Mammary epithelial cell (primary cell): ENCODE measurements around the gene LCN15.

Experiments used
- CTCF ChIP-seq, 2 donors: IDR thresholded peaks in 1 of 2; conservative IDR thresholded peaks in 1 of 2; 2 replicates each; pipeline ENCODE4 v1.5.1; 2011 to 2012; ENCODE audit warnings: inconsistent platforms in 2 of 2, low read length in 2 of 2, mild to moderate bottlenecking in 2 of 2, control low read depth in 1 of 2, low read depth in 1 of 2; ENCODE audit not compliant: insufficient read depth in 1 of 2; ENCODE audit errors: extremely low read depth in 1 of 2
- EZH2 ChIP-seq: IDR thresholded peaks from 2 replicates; pipeline ENCODE4 v1.6.1; 2012; ENCODE audit warnings: low read length, inconsistent platforms, borderline replicate concordance

DNA sequence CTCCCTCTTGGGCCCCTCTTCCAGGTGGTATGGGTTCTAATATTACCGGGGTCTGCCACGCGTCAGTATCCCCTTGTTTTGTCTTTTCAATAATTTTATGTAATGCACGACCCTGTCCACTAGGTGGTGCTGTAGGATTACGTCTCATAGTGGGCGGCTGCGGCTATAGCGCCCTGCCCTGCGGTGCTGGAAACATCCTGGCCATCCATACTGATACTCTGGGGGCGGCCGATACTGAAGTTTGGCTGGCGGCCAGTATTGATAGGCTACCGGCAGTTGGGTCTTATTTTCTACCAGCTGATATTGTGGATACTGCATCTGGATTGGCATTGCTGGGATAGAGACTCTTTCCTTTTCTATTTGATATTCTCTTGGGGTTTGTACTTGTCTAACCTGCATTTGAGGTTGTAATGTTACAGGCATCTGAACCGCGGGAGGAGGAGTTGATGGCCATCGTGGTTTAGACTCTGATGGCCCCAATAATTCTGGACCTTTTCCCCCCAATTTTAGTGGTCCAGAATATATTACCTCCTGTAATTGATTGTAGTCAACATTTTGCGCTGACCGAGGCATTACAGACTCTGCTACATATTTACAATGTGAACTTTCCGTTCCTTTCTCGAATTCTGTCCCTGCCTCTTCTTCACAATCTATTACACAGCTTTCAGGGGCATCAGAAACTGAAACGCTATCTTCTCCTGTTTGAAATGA is 23.5 kb upstream of the LCN15 start:
- no peak for TF ChIP-seq EZH2
- TF ChIP-seq CTCF (conservative IDR thresholded peaks at IDR 0.05 in 1 of 2, IDR thresholded peaks at IDR 0.05 in 1 of 2; ENCODE audit: extremely low read depth in 1 of 2, insufficient read depth in 1 of 2, low read depth in 1 of 2, low read length in 2 of 2): peak; percentile 71 to 83
